Stimulated activated CD8-positive, alpha-beta memory T cell treated with anti-CD3 and anti-CD28 coated beads, Interleukin-4, amount 100 ng/mL, for 48 hours (primary cell): ENCODE measurements around the gene CDK17.
A peak's percentile ranks its signal among the peaks of the same experiment; 100 is the strongest.

Experiments
- DNase-seq: peaks from one replicate; pipeline ENCODE4 v3.0.0-alpha.2; 2020

CDK17 gene

DNA sequence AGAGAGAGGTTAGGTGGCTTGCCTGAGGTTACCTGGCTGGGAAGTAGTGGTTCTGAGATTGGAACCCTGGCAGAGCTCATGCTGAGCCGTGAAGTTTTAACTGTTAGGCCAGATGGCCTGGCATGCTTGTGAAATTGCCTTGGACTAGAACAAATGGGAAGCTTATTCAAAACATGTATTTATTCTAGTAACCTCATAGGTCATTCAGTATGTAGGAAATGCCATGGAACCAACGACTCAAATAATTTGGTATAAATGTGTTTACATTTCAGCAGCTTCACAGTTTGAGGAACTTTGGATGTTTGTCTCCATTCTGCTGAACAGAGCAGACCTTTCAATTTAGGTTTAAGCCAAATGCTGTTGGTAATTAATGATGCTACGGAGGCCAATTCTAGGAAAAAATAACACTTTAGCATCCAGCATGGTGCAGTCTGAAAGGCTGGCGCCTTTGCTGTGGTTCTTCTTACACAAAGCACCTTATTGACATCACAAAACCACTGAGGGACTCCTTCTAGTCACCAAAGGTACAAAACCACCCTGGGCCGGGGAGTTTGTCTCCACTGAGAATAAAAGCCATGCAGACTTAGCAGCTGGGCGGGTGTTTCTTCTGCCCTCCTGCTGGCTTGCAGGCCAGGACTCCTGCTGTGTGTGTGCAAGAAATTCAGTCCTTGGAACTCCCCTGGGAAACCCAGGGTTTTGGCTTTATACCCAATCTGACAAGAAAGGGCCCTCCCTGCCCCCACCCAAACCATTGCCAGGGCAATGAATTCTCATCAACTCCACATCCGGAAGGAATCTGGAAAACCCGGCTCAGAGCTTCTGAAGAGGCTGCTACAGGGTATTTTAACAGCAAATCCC lies 141.9 kb downstream of the CDK17 start:
- DNase-seq: no peak

- DNase-seq: no peak
Observed at GRCh38 chr12:96257550-96258103, 142.6 kb downstream of the CDK17 start.

DNA sequence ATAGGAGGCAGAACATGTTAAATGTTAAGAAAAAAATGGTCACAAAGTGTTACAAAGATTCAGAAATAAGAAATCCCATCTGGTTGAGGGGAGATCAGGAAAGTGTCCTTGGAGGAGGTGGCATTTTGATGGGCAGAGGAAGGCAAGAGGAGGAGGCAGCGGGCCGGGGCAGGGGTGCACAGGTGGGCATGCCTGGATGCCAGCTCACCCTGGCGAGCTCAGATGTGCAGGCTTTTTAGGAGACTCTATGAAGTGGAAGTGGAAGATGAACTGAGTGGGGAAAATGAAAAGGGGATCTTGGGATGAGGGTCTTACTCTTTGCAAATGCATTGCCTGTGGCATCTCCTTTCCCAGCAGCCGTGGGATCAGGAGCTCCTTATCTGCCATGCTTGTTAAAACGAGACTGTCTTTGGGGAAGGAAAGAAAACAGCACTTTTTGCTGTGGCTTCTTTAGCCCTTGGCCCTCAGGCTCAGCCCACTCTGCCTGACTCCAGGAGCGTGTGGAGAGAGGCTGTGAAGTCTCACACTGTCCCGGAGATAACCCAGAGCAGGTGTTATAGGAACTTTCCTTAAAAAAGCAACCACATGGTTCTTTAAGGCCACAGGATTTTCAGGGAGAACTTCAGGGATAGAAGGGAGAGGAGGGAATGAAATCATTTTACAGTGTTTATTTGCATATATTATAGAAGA lies 143.4 kb downstream of the CDK17 start:
- DNase-seq: no peak

DNA sequence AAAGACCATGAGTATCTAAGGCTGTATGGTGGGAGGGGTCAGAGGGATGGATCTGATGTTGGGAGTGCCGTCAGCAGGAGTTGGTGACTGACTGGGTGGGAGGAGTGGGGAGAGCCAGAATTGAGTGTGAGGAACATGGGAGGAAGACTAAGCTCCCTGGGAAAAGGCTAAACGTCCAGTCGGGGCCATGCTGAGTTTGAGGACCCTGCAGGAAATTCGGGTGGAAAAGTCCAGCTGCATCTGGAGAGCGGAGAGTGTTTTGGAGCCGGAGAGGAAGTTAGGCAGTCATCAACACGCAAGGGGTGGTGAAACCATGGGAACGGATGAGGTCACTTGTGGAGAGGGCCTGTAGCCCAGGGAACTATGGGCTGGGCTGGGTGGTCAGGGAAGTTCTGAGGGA lies 145.2 kb downstream of the CDK17 start:
- DNase-seq: no peak

DNA sequence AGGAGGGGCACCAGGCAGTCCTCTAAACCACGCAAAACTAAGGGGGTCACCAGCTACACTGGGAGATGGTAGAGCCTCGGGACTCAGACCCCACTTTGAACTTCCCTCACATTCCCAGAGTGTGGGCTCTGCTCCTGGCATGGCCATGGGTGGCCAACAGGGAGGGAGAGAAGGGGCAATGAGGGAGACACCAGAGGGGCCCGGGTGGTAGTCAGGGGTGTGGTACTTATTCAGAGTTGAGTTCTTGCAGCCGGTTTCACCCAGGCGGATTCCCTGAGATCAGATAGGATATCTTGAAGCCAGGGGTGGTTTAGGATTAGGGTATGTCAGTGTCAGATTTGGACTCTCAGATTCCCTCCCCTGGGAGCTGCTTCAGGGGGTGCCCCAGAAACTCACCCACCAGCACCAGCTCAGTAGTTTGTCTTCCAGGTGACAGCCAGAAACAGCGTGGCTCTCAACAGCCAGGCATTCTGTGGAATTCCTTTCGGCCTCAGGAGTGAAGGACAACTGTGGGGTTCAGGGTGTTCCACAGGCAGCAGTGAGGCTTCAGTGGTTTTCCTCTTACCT lies 150.0 kb downstream of the CDK17 start:
- DNase-seq: no peak

DNA sequence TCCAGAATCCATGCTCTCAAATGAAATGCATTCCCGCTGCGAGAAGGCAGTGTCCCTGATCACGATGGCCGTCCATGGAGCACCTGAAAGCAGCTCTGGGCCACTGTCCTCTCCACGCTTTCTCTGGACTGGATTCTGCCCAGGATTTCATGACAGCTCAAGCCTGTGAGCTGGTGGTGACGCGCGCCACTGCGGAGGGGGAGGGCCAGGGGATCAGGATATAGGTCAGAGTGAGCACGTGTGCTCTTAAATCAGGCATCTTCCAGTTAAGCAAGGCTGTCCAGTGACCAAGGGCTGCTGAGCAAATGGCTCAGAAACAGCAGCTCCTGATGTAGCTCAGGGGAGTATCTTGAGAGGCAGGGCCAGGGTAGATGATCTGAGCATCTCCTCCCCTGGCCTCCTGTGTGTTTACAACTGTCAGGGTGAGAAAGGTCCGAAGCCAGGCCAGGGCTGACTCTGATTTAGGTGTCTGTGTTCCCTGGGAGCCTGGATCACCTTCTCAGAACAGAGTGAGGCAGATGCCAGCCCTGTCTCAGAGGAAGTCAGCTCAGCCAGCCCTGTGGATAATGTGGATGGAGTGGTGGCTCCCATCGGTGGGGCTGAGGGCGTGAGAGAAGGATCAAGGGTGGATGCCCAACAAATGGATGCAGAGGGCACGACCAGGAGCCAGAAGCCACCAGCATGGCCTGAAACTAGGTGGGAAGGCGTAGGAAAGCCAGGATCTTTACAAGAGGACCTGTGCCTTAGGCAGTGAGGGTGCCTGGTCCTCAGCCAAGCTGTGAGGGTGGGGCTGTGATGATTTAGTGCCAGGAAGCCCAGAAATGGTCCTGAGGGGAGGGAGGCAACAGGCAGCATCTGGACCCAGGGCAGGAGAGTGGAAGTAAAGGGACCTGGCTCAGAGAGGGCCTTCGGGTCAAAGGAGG lies 150.8 kb downstream of the CDK17 start:
- peak; percentile 18 for DNase-seq

DNA sequence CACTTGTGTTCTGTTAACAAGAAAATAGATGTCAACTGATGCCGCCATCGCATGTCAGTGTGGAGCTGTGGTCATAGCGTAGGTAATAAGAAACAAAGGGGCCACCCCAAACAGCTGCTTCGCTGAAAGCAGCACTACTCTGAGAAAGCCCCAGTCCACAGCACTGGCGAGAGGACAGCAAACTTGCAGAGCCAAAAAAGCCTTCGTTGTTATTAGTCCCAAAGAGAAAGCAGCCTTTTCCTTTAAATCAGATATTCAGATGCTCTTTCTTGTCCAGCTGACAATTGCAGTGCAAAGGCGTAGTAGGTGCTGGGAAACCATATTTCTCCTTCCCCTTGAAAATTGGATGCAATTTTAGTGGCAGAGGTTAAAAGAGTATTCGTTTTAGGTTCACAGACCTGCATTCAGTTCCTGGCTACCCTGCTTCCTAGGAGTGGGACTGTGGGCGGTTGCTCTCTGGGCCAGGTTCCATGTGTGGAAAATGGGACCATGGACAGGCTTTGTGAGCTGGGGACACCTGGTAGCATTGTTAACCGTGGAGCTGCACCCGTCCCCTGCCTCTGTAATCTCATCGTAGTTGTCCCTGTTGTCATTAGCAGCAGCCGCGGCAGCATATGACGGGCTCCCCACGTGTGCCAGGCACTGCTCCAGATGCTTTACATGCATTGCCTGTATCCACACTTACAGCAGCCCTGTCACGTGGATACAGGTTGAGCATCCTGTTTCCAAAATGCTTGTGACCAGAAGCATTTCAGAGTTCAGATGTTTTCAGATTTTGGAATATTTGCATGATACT lies 151.9 kb downstream of the CDK17 start:
- DNase-seq: peak; percentile 19

DNA sequence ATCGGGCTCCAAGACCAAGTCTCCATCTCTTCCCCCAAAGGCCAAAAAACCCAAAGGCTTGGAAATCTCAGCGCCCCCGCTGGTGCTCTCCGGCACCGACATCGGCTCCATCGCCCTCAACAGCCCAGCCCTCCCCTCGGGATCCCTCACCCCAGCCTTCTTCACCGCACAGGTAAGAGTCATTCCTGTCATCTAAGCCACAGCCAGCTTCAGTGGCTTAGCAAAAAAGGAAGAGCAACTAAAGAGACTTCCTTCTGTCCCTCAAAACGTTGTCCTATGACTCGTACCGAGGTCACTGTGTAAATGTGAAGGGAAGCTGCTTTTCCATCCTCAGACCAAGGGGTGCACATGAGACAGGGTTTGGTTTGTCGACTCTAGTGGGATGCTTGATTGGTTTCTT lies 152.7 kb downstream of the CDK17 start:
- peak; percentile 30 for DNase-seq

GRCh38 chr12:96246926-96247505 lies 153.2 kb downstream of the CDK17 start:
- DNase-seq: peak; percentile 10

DNA sequence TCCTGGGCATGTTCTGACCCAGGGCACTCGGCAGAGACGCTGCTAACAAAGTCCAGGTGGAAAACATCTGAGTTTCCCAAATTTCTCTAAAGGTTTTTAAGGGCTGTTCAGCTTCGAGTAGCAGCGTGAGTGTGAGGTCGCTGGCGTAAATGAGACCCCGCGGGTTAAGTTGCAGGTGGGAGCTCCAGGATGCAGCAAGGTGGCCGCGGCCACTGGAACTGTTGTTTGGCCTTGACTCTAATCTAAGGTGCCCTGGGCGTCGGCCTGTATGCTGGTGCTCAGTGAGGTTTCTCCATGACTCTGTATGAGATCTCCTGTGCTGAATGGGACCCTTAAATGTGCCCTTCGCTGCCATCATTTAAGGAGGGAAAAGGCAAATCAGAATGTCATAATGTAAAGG lies 155.4 kb downstream of the CDK17 start:
- DNase-seq: peak; percentile 18

DNA sequence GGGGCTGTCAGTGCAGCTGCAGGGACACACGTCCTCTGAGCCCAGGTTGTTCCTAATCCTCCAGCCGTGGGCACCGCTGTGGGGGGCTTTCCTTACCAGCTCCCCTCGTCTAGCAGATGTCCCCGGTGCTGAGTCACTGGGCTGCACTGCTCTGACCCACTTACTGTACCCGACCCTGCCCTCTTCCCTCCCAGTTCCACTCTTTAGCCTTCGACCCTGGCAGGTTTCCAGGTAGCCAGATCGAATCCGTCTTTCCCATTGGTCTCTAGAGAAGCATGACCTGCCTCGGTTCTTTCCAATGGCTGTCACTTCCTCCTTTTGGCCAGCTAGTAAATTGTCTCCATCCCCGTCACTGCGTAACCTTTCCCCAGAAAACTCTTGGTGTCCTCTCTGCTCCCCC lies 157.6 kb downstream of the CDK17 start:
- DNase-seq: no peak

DNA sequence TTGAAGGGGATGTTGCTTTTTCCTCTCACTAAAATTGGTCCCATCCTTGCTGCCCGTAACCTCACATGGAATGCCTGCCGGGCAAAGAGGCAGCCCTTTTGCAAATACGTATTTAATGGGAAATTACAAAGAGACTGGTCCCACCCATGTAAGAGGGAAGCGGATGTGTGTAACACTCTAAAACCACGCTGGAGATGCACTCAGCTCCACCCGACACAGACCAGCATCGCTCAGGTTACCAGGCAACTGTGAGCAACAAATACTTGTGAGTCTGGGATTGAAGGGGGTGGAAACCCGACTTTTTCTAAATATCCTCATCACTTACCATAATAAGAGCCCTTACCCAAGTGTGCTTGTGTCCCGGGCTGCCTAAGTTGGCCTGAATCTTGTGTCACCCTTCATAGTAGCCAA lies 158.4 kb downstream of the CDK17 start:
- DNase-seq: peak; percentile 63

GRCh38 chr12:96241431-96241830 lies 158.8 kb downstream of the CDK17 start:
- no peak for DNase-seq

GRCh38 chr12:96240656-96241055 lies 159.6 kb downstream of the CDK17 start:
- DNase-seq: no peak

GRCh38 chr12:96239711-96240635 lies 160.3 kb downstream of the CDK17 start:
- DNase-seq: no peak

GRCh38 chr12:96238336-96239047 lies 161.7 kb downstream of the CDK17 start:
- DNase-seq: no peak

DNA sequence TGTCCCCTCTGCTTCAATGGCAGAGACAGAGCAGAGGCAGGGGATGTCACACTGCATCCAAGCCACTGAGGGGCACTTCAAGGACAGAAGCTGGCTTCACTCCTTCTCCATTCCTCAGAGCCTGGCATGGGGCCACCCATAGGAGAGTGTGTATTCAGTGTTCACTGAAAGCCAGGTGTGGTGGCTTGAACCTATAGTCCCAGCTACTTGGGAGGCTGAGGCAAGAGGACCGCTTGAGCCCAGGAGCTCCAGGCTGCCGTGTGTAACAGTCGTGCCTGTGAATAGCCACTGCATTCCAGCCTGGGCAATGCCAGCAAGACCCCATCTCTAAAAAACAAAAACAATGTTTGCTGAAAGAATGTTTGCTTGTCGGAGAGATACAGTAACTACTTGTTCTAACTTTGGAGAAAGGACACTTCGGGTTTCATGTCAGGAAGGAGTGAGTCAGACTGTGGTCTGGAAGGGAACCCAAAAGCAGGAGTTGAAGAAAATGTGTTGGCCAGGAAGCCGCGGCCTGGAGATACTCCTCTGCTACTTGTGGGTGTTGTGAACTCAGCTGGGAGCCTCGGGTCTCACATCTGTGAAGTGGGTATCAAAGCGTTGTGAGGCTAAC lies 162.7 kb downstream of the CDK17 start:
- DNase-seq: peak; percentile 72

DNA sequence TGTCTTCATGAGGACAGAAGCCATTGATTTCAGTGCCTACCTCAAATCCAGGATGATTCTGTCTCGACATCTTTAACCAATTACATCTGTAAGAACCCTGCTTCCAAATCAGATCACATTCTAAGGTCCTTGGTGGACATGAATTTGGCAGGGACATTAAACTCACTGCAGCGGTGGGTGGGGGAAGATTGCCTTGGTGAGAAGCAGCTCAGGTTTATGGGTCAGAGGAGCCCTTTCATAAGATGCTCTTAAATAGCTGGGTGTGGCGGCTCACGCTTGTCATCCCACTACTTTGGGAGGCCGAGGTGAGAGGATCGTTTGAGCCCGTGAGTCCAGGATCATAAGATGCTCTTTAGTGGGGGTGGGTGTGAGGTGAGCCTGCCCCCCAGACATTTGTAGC lies 163.2 kb downstream of the CDK17 start:
- no peak for DNase-seq

- peak; percentile 46 for DNase-seq
Observed at GRCh38 chr12:96236221-96236822, 163.9 kb downstream of the CDK17 start.
